Neural progenitor cell (in vitro differentiated cells): ENCODE measurements around the gene GUCA2B. TPM values are rescaled to one million over a fixed set of nuclear protein-coding genes. Genes with fewer than 3 reads are reported as not detected.

ENCODE experiments used
- DNase-seq: peaks from one replicate; pipeline ENCODE4 v3.0.0-alpha.2; 2016; ENCODE audit warnings: low spot score
- H2AFZ ChIP-seq: fragments of 200-600 bp; sonication (generic); replicated peaks from 2 replicates; pipeline ENCODE4 v1.6.1; 2016; ENCODE audit warnings: antibody characterized with exemption
- H3F3A ChIP-seq: fragments of 200-600 bp; sonication (generic); 2 replicates; pipeline ENCODE4 v1.6.1; 2016; ENCODE audit warnings: antibody characterized with exemption, low read depth
- H3K27ac ChIP-seq: fragments of 200-600 bp; sonication (generic); 2 replicates; pipeline ENCODE4 v1.5.1; 2016; ENCODE audit warnings: mild to moderate bottlenecking
- H3K27me3 ChIP-seq: fragments of 200-600 bp; sonication (generic); 2 replicates; pipeline ENCODE4 v1.6.1; 2016; ENCODE audit warnings: mild to moderate bottlenecking, moderate library complexity
- H3K36me3 ChIP-seq: fragments of 200-600 bp; sonication (generic); 2 replicates; pipeline ENCODE4 v1.5.1; 2016
- H3K4me1 ChIP-seq: fragments of 200-600 bp; sonication (generic); 2 replicates; pipeline ENCODE4 v1.6.1; 2016; ENCODE audit warnings: mixed run types
- H3K4me2 ChIP-seq: fragments of 200-600 bp; sonication (generic); 2 replicates; pipeline ENCODE4 v1.6.1; 2016
- H3K4me3 ChIP-seq: fragments of 200-600 bp; sonication (generic); 2 replicates; pipeline ENCODE4 v1.5.1; 2016
- H3K79me2 ChIP-seq: fragments of 200-600 bp; sonication (generic); 2 replicates; pipeline ENCODE4 v1.6.1; 2016; ENCODE audit warnings: low read depth
- H3K9ac ChIP-seq: fragments of 200-600 bp; sonication (generic); 2 replicates; pipeline ENCODE4 v1.6.1; 2016
- H3K9me3 ChIP-seq: fragments of 200-600 bp; sonication (generic); 2 replicates; pipeline ENCODE4 v1.5.1; 2016; ENCODE audit warnings: low read depth
- H4K20me1 ChIP-seq: fragments of 200-600 bp; sonication (generic); 2 replicates; pipeline ENCODE4 v1.6.1; 2016; ENCODE audit warnings: low read depth
- H3K27ac Mint-ChIP-seq: 3 replicates; pipeline ENCODE4 v1.8.0; 2021; ENCODE audit warnings: mixed read lengths
- H3K27me3 Mint-ChIP-seq: 2 replicates; pipeline ENCODE4 v1.8.0; 2022; ENCODE audit warnings: low read depth, mild to moderate bottlenecking, inconsistent platforms, moderate library complexity, mixed read lengths; ENCODE audit not compliant: insufficient read depth
- H3K36me3 Mint-ChIP-seq: 3 replicates; pipeline ENCODE4 v1.8.0; 2021; ENCODE audit warnings: mixed read lengths
- H3K4me1 Mint-ChIP-seq: 3 replicates; pipeline ENCODE4 v1.8.0; 2021; ENCODE audit warnings: mixed read lengths
- H3K4me3 Mint-ChIP-seq: 3 replicates; pipeline ENCODE4 v1.8.0; 2021; ENCODE audit warnings: mild to moderate bottlenecking, moderate library complexity, mixed read lengths
- H3K9me3 Mint-ChIP-seq: 3 replicates; pipeline ENCODE4 v1.8.0; 2020; ENCODE audit warnings: mixed read lengths
- EZH2 ChIP-seq: fragments of 200-600 bp; sonication (generic); IDR thresholded peaks from 2 replicates; pipeline ENCODE4 v1.6.1; 2017; ENCODE audit warnings: antibody characterized with exemption, mild to moderate bottlenecking, moderate library complexity
- EZH2phosphoT487 ChIP-seq: fragments of 200-600 bp; sonication (generic); IDR thresholded peaks from 2 replicates; pipeline ENCODE4 v1.6.1; 2017; ENCODE audit warnings: antibody characterized with exemption
- total RNA-seq: library from RNA; depleted of rRNA; stranded (reverse); fragments of >200 nt; gene quantifications from 2 replicates; pipeline ENCODE4 v1.2.3, GENCODE V29; 2015; ENCODE audit warnings: low replicate concordance
- TF ChIP-seq, protein P1 (sequence below): fragments of 200-600 bp; sonication (generic); IDR thresholded peaks from 2 replicates; pipeline ENCODE4 v1.5.1; 2017; ENCODE audit warnings: antibody characterized with exemption, mild to moderate bottlenecking

Gene GUCA2B
- total RNA-seq, 1 donor from 2014 or later: not detected

- Mint-ChIP-seq H3K27ac (peak overlapping the region; percentile 27), H3K4me3 (no peak overlapping the region), H3K36me3 (peaks cover 35% of the 10 kb centered on the region), H3K9me3 (no peaks in the 10 kb centered on the region), H3K4me1 (no peaks in the 10 kb centered on the region), H3K27me3 (no peaks in the 10 kb centered on the region)
- no peak overlapping the region for H2AFZ ChIP-seq
- H3K36me3 ChIP-seq: no peaks in the 10 kb centered on the region
- no peak overlapping the region for H3K4me3 ChIP-seq
- no peak for DNase-seq
- H3K27me3 ChIP-seq: no peaks in the 10 kb centered on the region
- no peak overlapping the region for H3K9ac ChIP-seq
- no peaks in the 10 kb centered on the region for H3F3A ChIP-seq
- H4K20me1 ChIP-seq: peaks cover 7% of the 10 kb centered on the region
- H3K79me2 ChIP-seq: no peaks in the 10 kb centered on the region
- no peak overlapping the region for H3K4me2 ChIP-seq
- H3K9me3 ChIP-seq: no peaks in the 10 kb centered on the region
- peaks cover 12% of the 10 kb centered on the region for H3K4me1 ChIP-seq
- no peak for TF ChIP-seq EZH2
- no peak for TF ChIP-seq EZH2phosphoT487
- TF ChIP-seq, protein P1, sequence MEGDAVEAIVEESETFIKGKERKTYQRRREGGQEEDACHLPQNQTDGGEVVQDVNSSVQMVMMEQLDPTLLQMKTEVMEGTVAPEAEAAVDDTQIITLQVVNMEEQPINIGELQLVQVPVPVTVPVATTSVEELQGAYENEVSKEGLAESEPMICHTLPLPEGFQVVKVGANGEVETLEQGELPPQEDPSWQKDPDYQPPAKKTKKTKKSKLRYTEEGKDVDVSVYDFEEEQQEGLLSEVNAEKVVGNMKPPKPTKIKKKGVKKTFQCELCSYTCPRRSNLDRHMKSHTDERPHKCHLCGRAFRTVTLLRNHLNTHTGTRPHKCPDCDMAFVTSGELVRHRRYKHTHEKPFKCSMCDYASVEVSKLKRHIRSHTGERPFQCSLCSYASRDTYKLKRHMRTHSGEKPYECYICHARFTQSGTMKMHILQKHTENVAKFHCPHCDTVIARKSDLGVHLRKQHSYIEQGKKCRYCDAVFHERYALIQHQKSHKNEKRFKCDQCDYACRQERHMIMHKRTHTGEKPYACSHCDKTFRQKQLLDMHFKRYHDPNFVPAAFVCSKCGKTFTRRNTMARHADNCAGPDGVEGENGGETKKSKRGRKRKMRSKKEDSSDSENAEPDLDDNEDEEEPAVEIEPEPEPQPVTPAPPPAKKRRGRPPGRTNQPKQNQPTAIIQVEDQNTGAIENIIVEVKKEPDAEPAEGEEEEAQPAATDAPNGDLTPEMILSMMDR: no peak
- H3K27ac ChIP-seq: no peak overlapping the region
These were observed 32.9 kb downstream of the GUCA2B start for GRCh38 chr1:42186152-42186551.

GRCh38 chr1:42189931-42190853, 37.0 kb downstream of the GUCA2B start:
- no peak for TF ChIP-seq EZH2phosphoT487
- no peak for TF ChIP-seq EZH2
- TF ChIP-seq, protein P1: no peak
- Histone ChIP-seq H2AFZ (no peak overlapping the region), H3K4me2 (no peak overlapping the region), H3K36me3 (peaks cover 4% of the 10 kb centered on the region), H3K9ac (no peak overlapping the region), H4K20me1 (peaks cover 5% of the 10 kb centered on the region), H3K27ac (no peak overlapping the region), H3K4me3 (no peak overlapping the region), H3K4me1 (peaks cover 12% of the 10 kb centered on the region), H3F3A (no peaks in the 10 kb centered on the region), H3K9me3 (no peaks in the 10 kb centered on the region), H3K27me3 (no peaks in the 10 kb centered on the region), H3K79me2 (no peaks in the 10 kb centered on the region)
- Mint-ChIP-seq H3K27ac (no peak overlapping the region), H3K9me3 (no peaks in the 10 kb centered on the region), H3K27me3 (no peaks in the 10 kb centered on the region), H3K4me3 (no peak overlapping the region), H3K36me3 (peaks cover 33% of the 10 kb centered on the region), H3K4me1 (no peaks in the 10 kb centered on the region)
- no peak for DNase-seq

DNA sequence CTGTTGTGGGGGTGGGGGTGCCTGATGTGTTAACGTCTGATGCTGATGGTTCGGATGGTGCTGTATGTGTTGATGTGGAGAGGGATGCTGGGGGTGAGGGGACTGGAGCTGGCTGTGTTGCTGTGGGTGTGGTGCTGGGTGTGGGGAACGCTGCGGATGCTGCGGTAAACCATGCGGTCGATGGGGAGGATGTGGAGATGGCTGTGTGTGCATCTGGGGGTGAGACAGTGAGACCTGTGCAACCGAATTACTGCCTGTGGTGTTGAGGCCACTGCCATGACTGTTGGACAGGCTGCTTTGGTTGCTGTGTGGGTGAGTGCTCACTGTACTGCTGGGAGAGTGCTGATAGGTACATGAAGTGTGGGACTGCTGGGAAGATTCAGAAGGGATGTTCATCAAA, 38.1 kb downstream of the GUCA2B start:
- TF ChIP-seq EZH2: no peak
- no peak for TF ChIP-seq EZH2phosphoT487
- TF ChIP-seq, protein P1: no peak
- Mint-ChIP-seq H3K9me3 (no peaks in the 10 kb centered on the region), H3K36me3 (peaks cover 25% of the 10 kb centered on the region), H3K4me1 (no peaks in the 10 kb centered on the region), H3K4me3 (no peak overlapping the region), H3K27me3 (no peaks in the 10 kb centered on the region), H3K27ac (no peak overlapping the region)
- no peak overlapping the region for H3K9ac ChIP-seq
- peaks cover 12% of the 10 kb centered on the region for H3K4me1 ChIP-seq
- H3F3A ChIP-seq: no peaks in the 10 kb centered on the region
- H3K36me3 ChIP-seq: peaks cover 4% of the 10 kb centered on the region
- H3K4me3 ChIP-seq: no peak overlapping the region
- H3K79me2 ChIP-seq: no peaks in the 10 kb centered on the region
- H4K20me1 ChIP-seq: peaks cover 5% of the 10 kb centered on the region
- no peaks in the 10 kb centered on the region for H3K9me3 ChIP-seq
- H2AFZ ChIP-seq: no peak overlapping the region
- no peaks in the 10 kb centered on the region for H3K27me3 ChIP-seq
- no peak for DNase-seq
- H3K4me2 ChIP-seq: no peak overlapping the region
- no peak overlapping the region for H3K27ac ChIP-seq
